Measurements from ENCODE around the gene ALDH3B2.

ALDH3B2 gene

DNA sequence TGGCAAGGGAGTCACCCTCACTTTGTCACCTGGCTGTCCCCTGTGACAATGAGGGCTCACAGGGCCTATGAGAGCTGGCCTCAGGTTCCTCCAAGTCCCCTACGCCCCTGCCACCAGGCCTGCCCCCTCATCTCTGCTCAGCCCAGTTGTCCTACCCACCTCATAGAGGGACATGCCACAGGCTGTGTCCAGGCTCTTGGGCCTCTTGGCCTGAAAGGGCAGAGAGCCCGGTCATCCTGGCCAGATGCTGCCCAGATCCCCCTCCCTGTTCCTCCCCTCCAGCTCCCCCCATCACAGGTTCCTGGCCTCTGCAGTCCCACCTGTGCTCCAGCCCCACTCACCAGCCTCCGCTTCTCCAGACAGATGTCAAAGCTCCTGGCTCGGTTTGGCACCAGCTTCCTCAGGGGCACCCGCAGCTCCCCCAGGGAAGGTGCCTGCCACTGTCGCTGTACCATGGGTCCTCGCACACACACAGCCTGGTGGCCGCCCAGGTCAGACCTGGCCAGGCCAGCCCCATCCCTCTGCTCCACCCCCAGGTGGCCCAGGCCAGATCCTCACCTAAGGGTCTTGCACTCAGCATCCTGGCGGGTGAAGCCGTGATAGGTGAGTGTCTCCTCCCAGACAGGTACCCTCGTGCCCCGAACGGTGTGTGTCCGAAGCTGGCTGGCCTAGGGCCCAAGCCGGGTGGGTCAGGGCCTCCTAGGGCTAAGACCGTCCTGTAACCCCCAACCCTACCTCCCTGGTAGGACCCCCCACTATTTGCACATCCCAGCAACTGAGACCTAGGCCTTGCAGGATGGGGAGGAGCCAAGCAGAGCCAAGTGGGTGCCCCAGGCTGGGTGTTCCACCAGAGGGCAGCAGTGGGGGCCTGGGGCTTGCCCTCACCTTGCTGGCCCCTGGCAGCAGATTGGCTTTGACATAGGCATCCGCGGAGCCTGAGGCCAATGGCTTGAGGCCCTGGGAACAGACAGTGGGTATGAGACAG, 59.4 kb downstream of the ALDH3B2 start:
- TF ChIP-seq, protein P1, sequence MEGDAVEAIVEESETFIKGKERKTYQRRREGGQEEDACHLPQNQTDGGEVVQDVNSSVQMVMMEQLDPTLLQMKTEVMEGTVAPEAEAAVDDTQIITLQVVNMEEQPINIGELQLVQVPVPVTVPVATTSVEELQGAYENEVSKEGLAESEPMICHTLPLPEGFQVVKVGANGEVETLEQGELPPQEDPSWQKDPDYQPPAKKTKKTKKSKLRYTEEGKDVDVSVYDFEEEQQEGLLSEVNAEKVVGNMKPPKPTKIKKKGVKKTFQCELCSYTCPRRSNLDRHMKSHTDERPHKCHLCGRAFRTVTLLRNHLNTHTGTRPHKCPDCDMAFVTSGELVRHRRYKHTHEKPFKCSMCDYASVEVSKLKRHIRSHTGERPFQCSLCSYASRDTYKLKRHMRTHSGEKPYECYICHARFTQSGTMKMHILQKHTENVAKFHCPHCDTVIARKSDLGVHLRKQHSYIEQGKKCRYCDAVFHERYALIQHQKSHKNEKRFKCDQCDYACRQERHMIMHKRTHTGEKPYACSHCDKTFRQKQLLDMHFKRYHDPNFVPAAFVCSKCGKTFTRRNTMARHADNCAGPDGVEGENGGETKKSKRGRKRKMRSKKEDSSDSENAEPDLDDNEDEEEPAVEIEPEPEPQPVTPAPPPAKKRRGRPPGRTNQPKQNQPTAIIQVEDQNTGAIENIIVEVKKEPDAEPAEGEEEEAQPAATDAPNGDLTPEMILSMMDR (tag by site-specific recombination; IDR thresholded peaks at IDR 0.05): peak; percentile 65
- TF ChIP-seq, protein P2, sequence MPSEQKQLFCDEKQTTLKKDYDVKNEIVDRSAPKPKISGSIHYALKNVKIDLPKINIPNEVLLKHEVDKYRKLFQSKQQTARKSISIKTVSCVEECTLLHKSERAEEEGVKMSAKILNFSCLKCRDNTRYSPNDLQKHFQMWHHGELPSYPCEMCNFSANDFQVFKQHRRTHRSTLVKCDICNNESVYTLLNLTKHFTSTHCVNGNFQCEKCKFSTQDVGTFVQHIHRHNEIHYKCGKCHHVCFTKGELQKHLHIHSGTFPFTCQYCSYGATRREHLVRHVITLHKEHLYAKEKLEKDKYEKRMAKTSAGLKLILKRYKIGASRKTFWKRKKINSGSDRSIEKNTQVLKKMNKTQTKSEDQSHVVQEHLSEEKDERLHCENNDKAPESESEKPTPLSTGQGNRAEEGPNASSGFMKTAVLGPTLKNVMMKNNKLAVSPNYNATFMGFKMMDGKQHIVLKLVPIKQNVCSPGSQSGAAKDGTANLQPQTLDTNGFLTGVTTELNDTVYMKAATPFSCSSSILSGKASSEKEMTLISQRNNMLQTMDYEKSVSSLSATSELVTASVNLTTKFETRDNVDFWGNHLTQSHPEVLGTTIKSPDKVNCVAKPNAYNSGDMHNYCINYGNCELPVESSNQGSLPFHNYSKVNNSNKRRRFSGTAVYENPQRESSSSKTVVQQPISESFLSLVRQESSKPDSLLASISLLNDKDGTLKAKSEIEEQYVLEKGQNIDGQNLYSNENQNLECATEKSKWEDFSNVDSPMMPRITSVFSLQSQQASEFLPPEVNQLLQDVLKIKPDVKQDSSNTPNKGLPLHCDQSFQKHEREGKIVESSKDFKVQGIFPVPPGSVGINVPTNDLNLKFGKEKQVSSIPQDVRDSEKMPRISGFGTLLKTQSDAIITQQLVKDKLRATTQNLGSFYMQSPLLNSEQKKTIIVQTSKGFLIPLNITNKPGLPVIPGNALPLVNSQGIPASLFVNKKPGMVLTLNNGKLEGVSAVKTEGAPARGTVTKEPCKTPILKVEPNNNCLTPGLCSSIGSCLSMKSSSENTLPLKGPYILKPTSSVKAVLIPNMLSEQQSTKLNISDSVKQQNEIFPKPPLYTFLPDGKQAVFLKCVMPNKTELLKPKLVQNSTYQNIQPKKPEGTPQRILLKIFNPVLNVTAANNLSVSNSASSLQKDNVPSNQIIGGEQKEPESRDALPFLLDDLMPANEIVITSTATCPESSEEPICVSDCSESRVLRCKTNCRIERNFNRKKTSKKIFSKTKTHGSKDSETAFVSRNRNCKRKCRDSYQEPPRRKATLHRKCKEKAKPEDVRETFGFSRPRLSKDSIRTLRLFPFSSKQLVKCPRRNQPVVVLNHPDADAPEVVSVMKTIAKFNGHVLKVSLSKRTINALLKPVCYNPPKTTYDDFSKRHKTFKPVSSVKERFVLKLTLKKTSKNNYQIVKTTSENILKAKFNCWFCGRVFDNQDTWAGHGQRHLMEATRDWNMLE (tag by site-specific recombination; conservative IDR thresholded peaks at IDR 0.05; ENCODE audit: low read depth): no peak
- no peak for TF ChIP-seq HOXA7 (CRISPR knock-in tag; IDR thresholded peaks at IDR 0.05; ENCODE audit: borderline replicate concordance)
- TF ChIP-seq REPIN1 (tag by site-specific recombination; IDR thresholded peaks at IDR 0.05; ENCODE audit: low read depth): no peak
- TF ChIP-seq GLIS2 (tag by site-specific recombination; IDR thresholded peaks at IDR 0.05): peak; percentile 29; the same call in 1 of the 2 replicates
- TF ChIP-seq KLF9 (tag by site-specific recombination; IDR thresholded peaks at IDR 0.05; ENCODE audit: low read depth): no peak
- ChIA-PET CTCF (interaction anchor here (0.6 to 5.7 kb wide), 23 partner anchors 9 to 1228 kb away, joined by 3 to 53 read pairs (median 4); partner anchors contain the start of genes GSTP1, NUDT8 and POLD4), POLR2A (interaction anchor here (1.0 to 1.5 kb wide), 2 partner anchors 15 to 33 kb away, joined by 5 to 9 read pairs; partner anchors contain the start of gene NUDT8)
- H3K36me3 ChIP-seq (ENCODE audit: control insufficient read depth in 2 of 2, insufficient read depth in 1 of 2, low read length in 2 of 2): peaks cover 0 to 36% of the 10 kb centered on the region in 2 experiments; a peak in 1 of 3 replicates
- no peak overlapping the region for H3K4me3 ChIP-seq (ENCODE audit: low read depth, low read length)
- no peak overlapping the region for H3K27ac ChIP-seq (ENCODE audit: extremely low read depth, low read depth, low read length)
- H3K4me1 ChIP-seq (ENCODE audit: control insufficient read depth, insufficient read depth, low read length): no peaks in the 10 kb centered on the region
- H3K9me3 ChIP-seq (ENCODE audit: control insufficient read depth, insufficient read depth, low read depth, low read length): no peaks in the 10 kb centered on the region

DNA sequence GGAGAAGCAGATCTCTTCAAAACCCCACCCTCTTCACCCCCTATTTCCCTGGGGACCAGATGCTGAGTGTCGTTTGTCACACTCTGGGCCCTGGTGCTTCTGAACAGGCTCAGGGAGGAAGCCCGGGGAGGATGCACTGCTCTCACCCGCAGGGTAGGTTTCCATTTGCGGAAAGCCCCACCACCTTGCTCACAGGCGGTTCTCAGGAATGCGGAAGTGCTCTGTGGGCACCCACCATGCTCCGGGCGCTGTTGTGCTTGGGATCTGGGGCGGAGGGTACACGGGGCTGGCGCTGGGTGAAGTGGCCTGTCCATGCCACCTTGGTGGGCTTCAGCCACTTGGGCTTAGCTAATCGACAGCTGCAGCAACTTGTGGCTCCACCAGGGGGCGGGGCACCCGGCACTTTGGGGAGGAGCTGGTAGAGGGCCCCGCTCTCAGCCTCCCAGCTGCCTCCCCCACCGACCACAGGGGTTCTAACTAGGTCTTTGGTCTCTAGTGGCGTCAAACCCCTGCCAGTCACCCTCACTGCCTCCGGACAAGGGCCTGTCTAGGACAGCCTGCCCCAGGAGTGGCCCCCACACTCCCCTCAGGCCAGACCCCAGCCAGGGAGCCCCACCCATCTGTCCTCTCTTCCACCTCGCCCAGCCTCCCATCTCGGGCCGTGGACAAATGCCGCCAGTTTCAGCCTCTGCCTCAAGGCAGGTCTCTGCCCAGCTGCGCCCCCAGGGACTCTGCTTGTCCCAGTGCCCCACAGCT, 60.3 kb downstream of the ALDH3B2 start:
- Histone ChIP-seq H3K4me3 (ENCODE audit: low read depth, low read length) (peak overlapping the region; percentile 16; the same call in 1 of the 2 replicates), H3K9me3 (ENCODE audit: control insufficient read depth, insufficient read depth, low read depth, low read length) (no peaks in the 10 kb centered on the region), H3K27ac (ENCODE audit: extremely low read depth, low read depth, low read length) (no peak overlapping the region), H3K36me3 (ENCODE audit: control insufficient read depth in 2 of 2, insufficient read depth in 1 of 2, low read length in 2 of 2) (peaks cover 0 to 42% of the 10 kb centered on the region in 2 experiments; a peak in 1 of 3 replicates), H3K4me1 (ENCODE audit: control insufficient read depth, insufficient read depth, low read length) (no peaks in the 10 kb centered on the region)
- CTCF ChIA-PET: interaction anchor here (0.6 to 5.7 kb wide), 33 partner anchors 10 to 1227 kb away, joined by 3 to 53 read pairs (median 4); partner anchors contain the start of genes GSTP1, NUDT8 and POLD4
- POLR2A ChIA-PET: interaction anchor here (1.0 to 1.5 kb wide), 2 partner anchors 16 to 32 kb away, joined by 5 to 9 read pairs; partner anchors contain the start of gene NUDT8
- TF ChIP-seq ZNF621 (tag by site-specific recombination; IDR thresholded peaks at IDR 0.05) (no peak), RBAK (tag by site-specific recombination; IDR thresholded peaks at IDR 0.05) (no peak), ZNF292 (tag by site-specific recombination; IDR thresholded peaks at IDR 0.05; ENCODE audit: borderline replicate concordance, low read depth) (no peak), ZNF214 (tag by site-specific recombination; IDR thresholded peaks at IDR 0.05; ENCODE audit: borderline replicate concordance) (no peak), ZNF707 (tag by site-specific recombination; IDR thresholded peaks at IDR 0.05) (no peak), MZF1 (tag by site-specific recombination; IDR thresholded peaks at IDR 0.05; ENCODE audit: borderline replicate concordance) (no peak), GLIS2 (tag by site-specific recombination; IDR thresholded peaks at IDR 0.05) (peak; percentile 54; the same call in 1 of the 2 replicates), KLF9 (tag by site-specific recombination; IDR thresholded peaks at IDR 0.05; ENCODE audit: low read depth) (0 out of 2 replicates have a peak, but pooled peaks have one; percentile 22), OSR2 (tag by site-specific recombination; IDR thresholded peaks at IDR 0.05) (no peak), FEZF1 (tag by site-specific recombination; IDR thresholded peaks at IDR 0.05) (no peak), ZBTB17 (tag by site-specific recombination; IDR thresholded peaks at IDR 0.05) (no peak)
- TF ChIP-seq, protein P3, sequence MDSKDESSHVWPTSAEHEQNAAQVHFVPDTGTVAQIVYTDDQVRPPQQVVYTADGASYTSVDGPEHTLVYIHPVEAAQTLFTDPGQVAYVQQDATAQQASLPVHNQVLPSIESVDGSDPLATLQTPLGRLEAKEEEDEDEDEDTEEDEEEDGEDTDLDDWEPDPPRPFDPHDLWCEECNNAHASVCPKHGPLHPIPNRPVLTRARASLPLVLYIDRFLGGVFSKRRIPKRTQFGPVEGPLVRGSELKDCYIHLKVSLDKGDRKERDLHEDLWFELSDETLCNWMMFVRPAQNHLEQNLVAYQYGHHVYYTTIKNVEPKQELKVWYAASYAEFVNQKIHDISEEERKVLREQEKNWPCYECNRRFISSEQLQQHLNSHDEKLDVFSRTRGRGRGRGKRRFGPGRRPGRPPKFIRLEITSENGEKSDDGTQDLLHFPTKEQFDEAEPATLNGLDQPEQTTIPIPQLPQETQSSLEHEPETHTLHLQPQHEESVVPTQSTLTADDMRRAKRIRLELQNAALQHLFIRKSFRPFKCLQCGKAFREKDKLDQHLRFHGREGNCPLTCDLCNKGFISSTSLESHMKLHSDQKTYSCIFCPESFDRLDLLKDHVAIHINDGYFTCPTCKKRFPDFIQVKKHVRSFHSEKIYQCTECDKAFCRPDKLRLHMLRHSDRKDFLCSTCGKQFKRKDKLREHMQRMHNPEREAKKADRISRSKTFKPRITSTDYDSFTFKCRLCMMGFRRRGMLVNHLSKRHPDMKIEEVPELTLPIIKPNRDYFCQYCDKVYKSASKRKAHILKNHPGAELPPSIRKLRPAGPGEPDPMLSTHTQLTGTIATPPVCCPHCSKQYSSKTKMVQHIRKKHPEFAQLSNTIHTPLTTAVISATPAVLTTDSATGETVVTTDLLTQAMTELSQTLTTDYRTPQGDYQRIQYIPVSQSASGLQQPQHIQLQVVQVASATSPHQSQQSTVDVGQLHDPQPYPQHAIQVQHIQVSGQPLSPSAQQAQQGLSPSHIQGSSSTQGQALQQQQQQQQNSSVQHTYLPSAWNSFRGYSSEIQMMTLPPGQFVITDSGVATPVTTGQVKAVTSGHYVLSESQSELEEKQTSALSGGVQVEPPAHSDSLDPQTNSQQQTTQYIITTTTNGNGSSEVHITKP (tag by site-specific recombination; IDR thresholded peaks at IDR 0.05): no peak
- TF ChIP-seq, protein P4, sequence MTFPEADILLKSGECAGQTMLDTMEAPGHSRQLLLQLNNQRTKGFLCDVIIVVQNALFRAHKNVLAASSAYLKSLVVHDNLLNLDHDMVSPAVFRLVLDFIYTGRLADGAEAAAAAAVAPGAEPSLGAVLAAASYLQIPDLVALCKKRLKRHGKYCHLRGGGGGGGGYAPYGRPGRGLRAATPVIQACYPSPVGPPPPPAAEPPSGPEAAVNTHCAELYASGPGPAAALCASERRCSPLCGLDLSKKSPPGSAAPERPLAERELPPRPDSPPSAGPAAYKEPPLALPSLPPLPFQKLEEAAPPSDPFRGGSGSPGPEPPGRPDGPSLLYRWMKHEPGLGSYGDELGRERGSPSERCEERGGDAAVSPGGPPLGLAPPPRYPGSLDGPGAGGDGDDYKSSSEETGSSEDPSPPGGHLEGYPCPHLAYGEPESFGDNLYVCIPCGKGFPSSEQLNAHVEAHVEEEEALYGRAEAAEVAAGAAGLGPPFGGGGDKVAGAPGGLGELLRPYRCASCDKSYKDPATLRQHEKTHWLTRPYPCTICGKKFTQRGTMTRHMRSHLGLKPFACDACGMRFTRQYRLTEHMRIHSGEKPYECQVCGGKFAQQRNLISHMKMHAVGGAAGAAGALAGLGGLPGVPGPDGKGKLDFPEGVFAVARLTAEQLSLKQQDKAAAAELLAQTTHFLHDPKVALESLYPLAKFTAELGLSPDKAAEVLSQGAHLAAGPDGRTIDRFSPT (tag by site-specific recombination; IDR thresholded peaks at IDR 0.05): peak; percentile 37; the same call in 1 of the 2 replicates
